Measurements from ENCODE around the gene CEP128.

CEP128 gene

GRCh38 chr14:80770114-80770908 lies 171.2 kb downstream of the CEP128 start:
- FAIRE-seq, result no peak

GRCh38 chr14:80768646-80769045 lies 172.9 kb downstream of the CEP128 start:
- FAIRE-seq, result no peak

- no peak for FAIRE-seq
These were observed 176.5 kb downstream of the CEP128 start for GRCh38 chr14:80764921-80765507.

- no peak for FAIRE-seq
These were observed 177.0 kb downstream of the CEP128 start for GRCh38 chr14:80764496-80764895.

- FAIRE-seq, result no peak
These were observed 178.8 kb downstream of the CEP128 start for GRCh38 chr14:80762641-80763228.

GRCh38 chr14:80754696-80755095 lies 186.8 kb downstream of the CEP128 start:
- no peak for FAIRE-seq

- FAIRE-seq, result no peak
These were observed 190.3 kb downstream of the CEP128 start for GRCh38 chr14:80751285-80751684.

GRCh38 chr14:80726211-80726610 lies 215.3 kb downstream of the CEP128 start:
- no peak for FAIRE-seq

- FAIRE-seq, result no peak
These were observed 222.6 kb downstream of the CEP128 start for GRCh38 chr14:80718940-80719339.

GRCh38 chr14:80714474-80714873 lies 227.1 kb downstream of the CEP128 start:
- no peak for FAIRE-seq

GRCh38 chr14:80713076-80713850 lies 228.3 kb downstream of the CEP128 start:
- FAIRE-seq, result no peak

- no peak for FAIRE-seq
These were observed 236.1 kb downstream of the CEP128 start for GRCh38 chr14:80705241-80705980.

GRCh38 chr14:80700601-80701000 lies 240.9 kb downstream of the CEP128 start:
- no peak for FAIRE-seq

GRCh38 chr14:80699861-80700260 lies 241.7 kb downstream of the CEP128 start:
- no peak for FAIRE-seq

- FAIRE-seq, result no peak
These were observed 242.6 kb downstream of the CEP128 start for GRCh38 chr14:80698974-80699373.

- FAIRE-seq, result no peak
These were observed 245.7 kb downstream of the CEP128 start for GRCh38 chr14:80695869-80696268.

GRCh38 chr14:80692903-80693302 lies 248.6 kb downstream of the CEP128 start:
- FAIRE-seq, result no peak

- FAIRE-seq, result no peak
These were observed 259.9 kb downstream of the CEP128 start for GRCh38 chr14:80681651-80682050.

- no peak for FAIRE-seq
These were observed 262.3 kb downstream of the CEP128 start for GRCh38 chr14:80679273-80679672.

- no peak for FAIRE-seq
These were observed 263.1 kb downstream of the CEP128 start for GRCh38 chr14:80678436-80678835.

GRCh38 chr14:80669426-80669825 lies 272.1 kb downstream of the CEP128 start:
- FAIRE-seq, result no peak

- no peak for FAIRE-seq
These were observed 277.0 kb downstream of the CEP128 start for GRCh38 chr14:80664576-80664975.

- FAIRE-seq, result no peak
These were observed 278.0 kb downstream of the CEP128 start for GRCh38 chr14:80663541-80663940.
